Glomerular visceral epithelial cell (primary cell): ENCODE results near the gene NEURL1B.
A peak's percentile ranks its signal among the peaks of the same experiment; 100 is the strongest.
"Not testable (repeated sequence)": the region's sequence is repeated elsewhere in the genome, so short reads cannot be mapped to it uniquely, and the experiment has no call there.

Source experiments
- DNase-seq: peaks from one replicate; pipeline ENCODE4 v3.0.0-alpha.2; 2016; ENCODE audit errors: extremely low spot score

The NEURL1B gene

GRCh38 chr5:172634106-172634899 lies 6.8 kb upstream of the NEURL1B start:
- no peak for DNase-seq

GRCh38 chr5:172635038-172635437 lies 6.0 kb upstream of the NEURL1B start:
- DNase-seq, result no peak

GRCh38 chr5:172636279-172637050 lies 4.6 kb upstream of the NEURL1B start:
- no peak for DNase-seq

GRCh38 chr5:172637110-172637580 lies 3.9 kb upstream of the NEURL1B start:
- peak; percentile 27 for DNase-seq

- no peak for DNase-seq
Measured at GRCh38 chr5:172637740-172638139, 3.3 kb upstream of the NEURL1B start.

- DNase-seq, result no peak
Measured at GRCh38 chr5:172638209-172638768, 2.8 kb upstream of the NEURL1B start.

GRCh38 chr5:172640139-172640538 lies 924 bp upstream of the NEURL1B start:
- DNase-seq, result no peak

- DNase-seq, result no peak
Measured at GRCh38 chr5:172641359-172642050, 442 bp downstream of the NEURL1B start.

GRCh38 chr5:172642051-172642409 lies 967 bp downstream of the NEURL1B start:
- no peak for DNase-seq

GRCh38 chr5:172642486-172642885 lies 1.4 kb downstream of the NEURL1B start:
- DNase-seq, result no peak

- DNase-seq, result no peak
Measured at GRCh38 chr5:172642926-172643871, 2.1 kb downstream of the NEURL1B start.

- DNase-seq, result no peak
Measured at GRCh38 chr5:172644266-172644665, 3.2 kb downstream of the NEURL1B start.

GRCh38 chr5:172644711-172645110 lies 3.6 kb downstream of the NEURL1B start:
- DNase-seq, result no peak

- DNase-seq, result no peak
Measured at GRCh38 chr5:172645271-172646055, 4.4 kb downstream of the NEURL1B start.

- no peak for DNase-seq
Measured at GRCh38 chr5:172646716-172647285, 5.7 kb downstream of the NEURL1B start.

- DNase-seq, result no peak
Measured at GRCh38 chr5:172647352-172648012, 6.4 kb downstream of the NEURL1B start.

- peak; percentile 29 for DNase-seq
Measured at GRCh38 chr5:172648013-172648381, 6.9 kb downstream of the NEURL1B start.

- DNase-seq, result no peak
Measured at GRCh38 chr5:172648755-172649154, 7.7 kb downstream of the NEURL1B start.

GRCh38 chr5:172656496-172656895 lies 15.4 kb downstream of the NEURL1B start:
- DNase-seq, result not testable (repeated sequence)
